AG08396 (cell line): ENCODE data around the gene REG1A.

Experiments used
- DNase-seq: peaks from one replicate; pipeline ENCODE4 v3.0.0; 2012; ENCODE audit warnings: low spot score, mixed read lengths

REG1A gene, protein sequence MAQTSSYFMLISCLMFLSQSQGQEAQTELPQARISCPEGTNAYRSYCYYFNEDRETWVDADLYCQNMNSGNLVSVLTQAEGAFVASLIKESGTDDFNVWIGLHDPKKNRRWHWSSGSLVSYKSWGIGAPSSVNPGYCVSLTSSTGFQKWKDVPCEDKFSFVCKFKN

DNA sequence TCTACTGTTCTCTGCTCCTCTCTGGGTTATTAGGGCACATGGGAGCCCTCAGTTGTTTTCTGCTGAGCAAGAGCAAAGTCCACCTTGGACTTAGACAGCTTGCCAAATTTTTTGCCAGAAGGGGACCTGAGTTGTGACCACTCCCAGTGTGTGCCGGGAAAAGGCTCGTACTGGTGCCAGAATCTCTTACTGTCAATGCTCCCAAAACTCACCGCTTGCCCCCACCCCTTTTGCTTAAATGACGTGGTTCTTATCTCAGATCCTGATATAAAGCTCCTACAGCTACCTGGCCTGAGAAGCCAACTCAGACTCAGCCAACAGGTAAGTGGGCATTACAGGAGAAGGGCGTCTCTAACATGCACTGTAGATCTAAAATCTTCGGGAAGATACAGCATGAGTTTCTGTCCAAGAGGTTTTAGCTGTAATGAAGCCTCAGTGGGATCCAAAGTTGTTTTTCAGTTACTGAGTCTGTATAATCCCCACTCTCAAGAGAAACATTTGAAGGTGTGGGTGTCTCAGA is at the start of gene REG1A:
Gene REG1A, plus strand, starts transcription at position 295 of the 520 bp plus-strand sequence. CDS start 374 bp downstream, outside the sequence.
- DNase-seq, result no peak

DNA sequence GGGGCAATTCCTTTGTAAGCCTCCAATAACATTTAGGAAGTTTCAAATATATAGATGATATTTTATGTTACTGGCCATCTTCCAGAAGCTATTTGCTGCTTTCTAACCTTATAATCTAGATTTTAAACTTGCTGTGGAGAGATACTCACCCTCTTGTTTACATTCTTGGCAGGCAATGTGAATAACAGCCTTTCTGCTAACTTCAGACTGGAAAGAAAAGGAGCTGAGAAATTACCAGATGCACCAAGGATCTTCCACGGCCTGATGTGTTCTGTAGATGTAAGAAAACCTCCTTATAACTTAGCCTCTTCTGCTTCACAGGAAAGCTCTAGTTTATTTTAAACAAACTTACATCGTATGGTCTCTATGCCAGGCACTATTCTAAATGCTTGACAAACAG is 49.2 kb upstream of the REG1A start:
- no peak for DNase-seq

- DNase-seq, result no peak
Observed at GRCh38 chr2:79082987-79083386, 37.3 kb upstream of the REG1A start.

- no peak for DNase-seq
Observed at GRCh38 chr2:79083597-79084251, 36.6 kb upstream of the REG1A start.

- DNase-seq, result no peak
Observed at GRCh38 chr2:79084495-79085135, 35.7 kb upstream of the REG1A start.

GRCh38 chr2:79085382-79085781 is 34.9 kb upstream of the REG1A start:
- no peak for DNase-seq

- no peak for DNase-seq
Observed at GRCh38 chr2:79086255-79086654, 34.0 kb upstream of the REG1A start.

DNA sequence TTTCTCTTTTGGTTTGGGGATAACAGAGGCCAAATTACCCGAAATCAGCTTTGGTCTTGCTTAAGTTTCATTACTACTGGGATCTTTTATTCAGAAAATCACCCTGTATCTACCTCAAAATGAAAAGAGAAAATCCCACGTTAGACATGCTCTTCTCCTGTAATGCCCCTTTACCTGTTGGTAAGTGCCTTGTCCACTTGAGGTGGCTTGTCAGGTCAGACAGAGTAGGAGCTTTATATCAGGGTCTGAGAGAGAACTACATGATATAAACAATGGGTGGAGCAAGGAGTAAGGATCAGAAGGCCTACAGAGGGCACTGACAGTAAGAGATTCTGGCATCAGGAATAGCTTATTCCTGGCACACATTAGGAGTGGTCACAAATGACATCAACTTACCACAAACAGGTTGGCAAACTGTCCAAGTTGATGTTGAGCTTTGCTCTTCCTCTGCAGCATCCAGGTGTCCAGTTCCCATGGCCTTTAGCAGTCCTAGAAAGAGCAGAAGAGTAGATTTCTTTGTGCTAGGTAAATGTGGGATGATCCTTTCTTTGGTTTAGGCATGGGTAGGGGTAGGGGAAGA is 32.4 kb upstream of the REG1A start, which contains the start of gene REG1B:
Gene REG1B, minus strand, starts transcription at position 209 of the 580 bp plus-strand sequence. CDS start 381 bp downstream, outside the sequence.
- DNase-seq, result no peak

DNA sequence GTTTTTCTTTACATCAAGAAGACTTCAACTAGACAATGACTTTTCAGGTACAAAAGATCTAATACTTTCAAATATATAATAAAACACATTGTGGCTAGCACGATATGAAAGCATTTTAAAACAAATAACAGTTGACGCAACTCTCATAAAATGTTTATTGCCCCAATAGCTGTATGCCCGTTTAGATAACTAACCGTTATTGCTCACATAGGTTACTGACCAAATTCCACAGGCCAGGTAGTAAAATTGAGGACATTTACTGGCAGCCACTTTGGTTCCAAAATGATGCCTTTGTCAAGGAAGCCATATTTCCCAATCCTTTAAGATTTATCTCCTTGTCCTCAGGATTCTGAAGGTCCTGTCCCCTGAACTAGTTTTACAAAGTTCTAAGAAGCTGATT is 29.6 kb upstream of the REG1A start:
- no peak for DNase-seq

- DNase-seq, result no peak
Observed at GRCh38 chr2:79097843-79098242, 22.4 kb upstream of the REG1A start.

- no peak for DNase-seq
Observed at GRCh38 chr2:79099140-79099686, 21.1 kb upstream of the REG1A start.

GRCh38 chr2:79100285-79100684 is 20.0 kb upstream of the REG1A start:
- no peak for DNase-seq

- DNase-seq, result no peak
Observed at GRCh38 chr2:79101024-79101423, 19.3 kb upstream of the REG1A start.

- no peak for DNase-seq
Observed at GRCh38 chr2:79103214-79103613, 17.1 kb upstream of the REG1A start.

DNA sequence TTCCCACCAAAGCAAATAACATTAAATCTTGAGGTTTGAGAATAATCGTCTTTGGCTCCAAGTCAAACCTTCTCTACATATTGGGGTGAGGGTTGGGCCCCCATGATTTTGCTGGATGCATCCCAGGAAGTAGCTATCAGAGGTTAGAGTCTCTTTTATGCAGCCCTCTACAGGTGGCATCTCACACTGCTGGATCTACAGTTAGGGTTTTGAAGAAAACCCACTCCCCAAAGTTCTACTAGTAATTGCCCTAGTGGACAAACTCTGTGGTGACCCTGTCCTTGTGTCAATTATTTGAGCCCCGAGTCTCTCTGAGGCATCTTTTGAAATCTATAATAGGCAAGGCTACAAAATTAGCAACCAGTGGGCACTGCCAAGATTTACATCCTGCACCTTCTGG is 15.0 kb upstream of the REG1A start:
- no peak for DNase-seq

DNA sequence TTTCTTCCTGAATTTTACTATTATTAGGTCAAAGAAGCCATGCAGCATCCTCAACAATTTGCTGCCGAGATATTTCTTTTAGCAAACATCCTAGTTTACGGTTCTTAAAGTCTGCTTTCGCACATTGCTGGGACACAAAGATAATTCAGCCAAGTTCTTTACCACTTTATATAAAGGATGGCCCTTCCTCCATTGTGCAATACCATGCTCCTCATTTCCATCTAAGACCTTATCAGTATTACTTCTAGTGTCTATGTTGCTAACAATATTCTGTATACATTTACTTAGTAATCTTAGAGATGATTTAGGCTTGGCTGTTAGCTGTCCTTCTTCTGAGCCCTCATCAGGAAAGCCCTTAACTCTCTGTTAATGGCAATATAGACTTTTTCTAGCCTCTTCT is 8.0 kb upstream of the REG1A start:
- DNase-seq, result no peak

DNA sequence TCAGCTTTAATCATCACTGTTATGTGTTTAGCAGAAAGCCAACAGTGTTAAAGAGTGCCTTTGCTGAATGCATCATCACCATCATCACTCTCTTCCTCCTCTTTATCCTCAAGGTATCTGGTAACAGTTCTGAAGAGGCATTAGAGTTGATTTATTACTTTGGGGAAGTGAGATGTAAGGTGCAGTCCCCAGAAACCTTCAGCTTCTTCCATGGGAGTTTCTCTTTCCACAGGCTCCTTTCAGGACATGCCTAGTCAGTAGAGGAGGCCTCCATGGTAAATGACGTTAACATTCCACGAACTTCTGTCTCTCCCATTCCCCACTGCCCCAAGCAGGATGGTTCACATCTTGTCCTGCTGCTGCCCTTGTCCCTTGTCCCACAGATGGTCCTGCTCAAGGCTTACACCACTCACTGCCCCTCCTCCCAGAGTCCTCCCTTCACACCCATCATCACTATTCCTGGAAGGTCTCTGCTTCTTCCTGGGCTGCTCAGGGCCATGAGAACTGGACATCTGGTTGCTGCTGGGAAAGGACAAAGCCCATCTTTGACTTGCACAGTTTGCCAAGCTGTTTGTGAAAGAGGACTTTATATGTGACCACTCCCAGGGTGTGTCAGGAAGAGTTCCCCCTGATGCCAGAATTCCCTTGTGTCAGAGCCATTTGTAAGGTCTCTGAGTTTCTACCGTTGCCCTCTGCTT is 5.3 kb upstream of the REG1A start:
- no peak for DNase-seq

DNA sequence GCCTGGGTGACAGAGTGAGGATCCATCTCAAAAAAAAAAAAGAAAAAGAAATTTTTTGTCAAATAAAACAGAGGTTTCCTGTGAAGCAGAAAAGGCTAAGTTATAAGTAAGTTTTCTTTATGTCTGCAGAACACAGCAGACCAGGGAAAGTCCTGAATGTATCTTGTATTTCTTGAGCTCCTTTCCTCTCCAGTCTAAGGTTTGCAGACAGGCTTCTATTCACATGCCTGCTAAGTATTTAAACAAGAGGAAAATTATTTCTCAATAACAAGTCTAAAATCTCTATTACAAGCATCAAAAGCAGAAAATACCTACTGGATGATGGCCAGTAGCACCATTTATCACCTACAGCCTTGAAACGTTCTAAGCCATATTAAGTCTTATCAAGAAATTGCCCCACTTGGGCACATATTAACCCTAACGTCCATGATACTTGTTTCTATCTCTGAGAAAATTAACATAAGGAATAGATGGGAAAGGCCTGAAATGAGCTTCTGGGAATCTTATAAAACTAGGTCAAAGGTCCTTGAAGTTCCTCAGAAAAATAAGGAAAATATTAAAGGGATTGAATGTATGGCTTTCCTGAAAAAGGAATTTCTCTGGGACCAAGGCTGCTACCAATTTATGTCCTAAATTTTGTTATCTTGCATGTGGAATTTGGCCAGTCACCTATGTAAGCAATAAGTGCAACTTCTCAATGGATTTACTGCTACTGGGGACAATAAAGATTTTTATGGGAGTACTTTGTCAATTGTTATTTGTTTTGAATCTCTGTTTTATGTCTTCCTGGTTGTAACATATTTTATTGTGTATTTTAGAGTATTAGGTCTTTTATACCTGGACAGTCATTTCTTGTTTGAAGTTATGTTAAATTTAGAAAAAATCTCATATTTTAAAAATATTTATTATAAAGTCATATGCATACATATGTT is 3.0 kb upstream of the REG1A start:
- no peak for DNase-seq

GRCh38 chr2:79122676-79123075 is 2.4 kb downstream of the REG1A start:
- DNase-seq, result no peak

- no peak for DNase-seq
Observed at GRCh38 chr2:79124907-79125720, 4.8 kb downstream of the REG1A start.
